SU-DHL-6 (cell line): Measurements from ENCODE around the gene GALNT9.

ENCODE experiments used
- CTCF ChIP-seq: fragments of 200-600 bp; sonication (generic); IDR thresholded peaks from one replicate; pipeline ENCODE4 v1.5.1; 2017; ENCODE audit warnings: antibody characterized with exemption, mild to moderate bottlenecking, low read length, moderate library complexity; ENCODE audit not compliant: insufficient read depth, poor library complexity, severe bottlenecking
- EZH2phosphoT487 ChIP-seq: fragments of 200-600 bp; sonication (generic), shearing (Covaris generic); conservative IDR thresholded peaks from 2 replicates; pipeline ENCODE4 v1.6.1; 2018; ENCODE audit warnings: mild to moderate bottlenecking, antibody characterized with exemption, low read length, moderate library complexity, mixed read lengths

- TF ChIP-seq CTCF = no peak
- TF ChIP-seq EZH2phosphoT487 = no peak
Observed at GRCh38 chr12:132236930-132237771, 92.2 kb downstream of the GALNT9 start.
